Coronary artery (tissue), 2 donors: ENCODE measurements around the gene ARHGEF1.

Source experiments
- DNase-seq: peaks from one replicate; pipeline ENCODE4 v3.0.0-alpha.2; 2017; ENCODE audit warnings: low spot score
- H3K27ac ChIP-seq, 2 donors: fragments of 200-600 bp; sonication (generic); one replicate each; pipeline ENCODE4 v1.5.1; 2016 to 2019
- H3K4me3 ChIP-seq: fragments of 200-600 bp; sonication (generic); 2 replicates; pipeline ENCODE4 v1.5.1; 2016; ENCODE audit warnings: mild to moderate bottlenecking, moderate library complexity
- TF ChIP-seq, protein P1 (sequence below): fragments of 200-600 bp; sonication (generic); IDR thresholded peaks from one replicate; pipeline ENCODE4 v1.5.1; 2019; ENCODE audit warnings: antibody characterized with exemption

ARHGEF1 gene

GRCh38 chr19:41955521-41955920 lies 72.5 kb downstream of the ARHGEF1 start:
- Histone ChIP-seq H3K27ac (no peak overlapping the region), H3K4me3 (no peak overlapping the region)
- no peak for DNase-seq
- TF ChIP-seq, protein P1, sequence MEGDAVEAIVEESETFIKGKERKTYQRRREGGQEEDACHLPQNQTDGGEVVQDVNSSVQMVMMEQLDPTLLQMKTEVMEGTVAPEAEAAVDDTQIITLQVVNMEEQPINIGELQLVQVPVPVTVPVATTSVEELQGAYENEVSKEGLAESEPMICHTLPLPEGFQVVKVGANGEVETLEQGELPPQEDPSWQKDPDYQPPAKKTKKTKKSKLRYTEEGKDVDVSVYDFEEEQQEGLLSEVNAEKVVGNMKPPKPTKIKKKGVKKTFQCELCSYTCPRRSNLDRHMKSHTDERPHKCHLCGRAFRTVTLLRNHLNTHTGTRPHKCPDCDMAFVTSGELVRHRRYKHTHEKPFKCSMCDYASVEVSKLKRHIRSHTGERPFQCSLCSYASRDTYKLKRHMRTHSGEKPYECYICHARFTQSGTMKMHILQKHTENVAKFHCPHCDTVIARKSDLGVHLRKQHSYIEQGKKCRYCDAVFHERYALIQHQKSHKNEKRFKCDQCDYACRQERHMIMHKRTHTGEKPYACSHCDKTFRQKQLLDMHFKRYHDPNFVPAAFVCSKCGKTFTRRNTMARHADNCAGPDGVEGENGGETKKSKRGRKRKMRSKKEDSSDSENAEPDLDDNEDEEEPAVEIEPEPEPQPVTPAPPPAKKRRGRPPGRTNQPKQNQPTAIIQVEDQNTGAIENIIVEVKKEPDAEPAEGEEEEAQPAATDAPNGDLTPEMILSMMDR = no peak

DNA sequence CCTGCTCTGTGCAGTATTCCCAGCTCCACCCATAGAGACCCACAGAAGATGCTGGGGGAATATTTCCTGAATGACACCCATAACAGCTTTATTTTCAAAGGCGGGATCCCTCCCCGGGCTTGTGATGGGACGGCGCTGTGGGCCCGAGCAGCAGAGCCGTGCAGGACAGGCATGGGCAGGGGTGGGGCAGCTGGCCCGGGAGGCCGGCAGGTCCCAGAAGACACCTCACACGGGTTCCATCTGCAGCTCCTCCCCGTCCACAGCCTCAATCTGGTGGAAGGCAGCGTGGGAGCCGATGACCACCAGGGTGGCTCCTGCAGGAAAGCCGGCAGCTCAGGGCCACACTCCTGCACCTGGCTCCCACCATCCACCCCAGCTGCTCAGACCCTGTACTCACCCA lies 73.6 kb downstream of the ARHGEF1 start:
- no peak for DNase-seq
- TF ChIP-seq, protein P1 = no peak
- H3K27ac ChIP-seq = no peak overlapping the region
- no peak overlapping the region for H3K4me3 ChIP-seq
